ENCODE measurements around the gene TEX38.
A peak's percentile ranks its signal among the peaks of the same experiment; 100 is the strongest.

The TEX38 gene

GRCh38 chr1:46686255-46686654, 14.6 kb downstream of the TEX38 start:
- H4K20me1 ChIP-seq (ENCODE audit: insufficient read depth): no peaks in the 10 kb centered on the region

GRCh38 chr1:46687093-46687659, 15.5 kb downstream of the TEX38 start:
- H3K4me1 ChIP-seq (ENCODE audit: low read depth, poor library complexity, severe bottlenecking): peaks cover 84% of the 10 kb centered on the region
- H4K20me1 ChIP-seq (ENCODE audit: insufficient read depth): no peaks in the 10 kb centered on the region
- no peak overlapping the region for H3K4me3 ChIP-seq (IDR thresholded peaks at IDR 0.05; ENCODE audit: insufficient read depth, low read depth, low read length)
- H3K27ac ChIP-seq: no peak overlapping the region
- H3K27me3 ChIP-seq (ENCODE audit: insufficient read depth, low read depth): no peaks in the 10 kb centered on the region
- no peak overlapping the region for H3K9ac ChIP-seq
- H3K4me2 ChIP-seq: peak overlapping the region; percentile 6; the same call in 1 of the 2 replicates
- H2AFZ ChIP-seq (ENCODE audit: low read depth): no peak overlapping the region
- H3K36me3 ChIP-seq (ENCODE audit: insufficient read depth): no peaks in the 10 kb centered on the region; the same call in 1 of the 2 replicates
- TF ChIP-seq CTCF (conservative IDR thresholded peaks at IDR 0.05; ENCODE audit: low read depth, low read length): no peak
- H3K79me2 ChIP-seq (ENCODE audit: insufficient read depth, low read depth): no peaks in the 10 kb centered on the region

More at GRCh38 chr1:46686255-46686654, 14.6 kb downstream of the TEX38 start:
- H3K36me3 ChIP-seq (ENCODE audit: insufficient read depth): no peaks in the 10 kb centered on the region; the same call in 1 of the 2 replicates
- H3K4me1 ChIP-seq (ENCODE audit: low read depth, poor library complexity, severe bottlenecking): peaks cover 75% of the 10 kb centered on the region
- no peak overlapping the region for H2AFZ ChIP-seq (ENCODE audit: low read depth)
- no peaks in the 10 kb centered on the region for H3K79me2 ChIP-seq (ENCODE audit: insufficient read depth, low read depth)
- H3K27ac ChIP-seq: no peak overlapping the region
- peak overlapping the region; percentile 14; the same call in 1 of the 2 replicates for H3K4me2 ChIP-seq
- H3K4me3 ChIP-seq (IDR thresholded peaks at IDR 0.05; ENCODE audit: insufficient read depth, low read depth, low read length): no peak overlapping the region
- TF ChIP-seq CTCF (conservative IDR thresholded peaks at IDR 0.05; ENCODE audit: low read depth, low read length): no peak
- no peak overlapping the region for H3K9ac ChIP-seq
- H3K27me3 ChIP-seq (ENCODE audit: insufficient read depth, low read depth): no peaks in the 10 kb centered on the region

- Histone ChIP-seq H3K9ac (no peak overlapping the region), H3K4me3 (IDR thresholded peaks at IDR 0.05; ENCODE audit: insufficient read depth, low read depth, low read length) (no peak overlapping the region), H3K27me3 (ENCODE audit: insufficient read depth, low read depth) (no peaks in the 10 kb centered on the region), H3K27ac (peak overlapping the region; percentile 84; the same call in 1 of the 2 replicates), H3K79me2 (ENCODE audit: insufficient read depth, low read depth) (no peaks in the 10 kb centered on the region), H2AFZ (ENCODE audit: low read depth) (no peak overlapping the region), H4K20me1 (ENCODE audit: insufficient read depth) (no peaks in the 10 kb centered on the region), H3K4me1 (ENCODE audit: low read depth, poor library complexity, severe bottlenecking) (peaks cover 93% of the 10 kb centered on the region), H3K36me3 (ENCODE audit: insufficient read depth) (no peaks in the 10 kb centered on the region; the same call in 1 of the 2 replicates), H3K4me2 (peak overlapping the region; percentile 52; the same call in 1 of the 2 replicates)
- no peak for TF ChIP-seq CTCF (conservative IDR thresholded peaks at IDR 0.05; ENCODE audit: low read depth, low read length)
These were observed 16.4 kb downstream of the TEX38 start for GRCh38 chr1:46687921-46688509.

GRCh38 chr1:46689356-46689755, 17.7 kb downstream of the TEX38 start:
- peaks cover 93% of the 10 kb centered on the region for H3K4me1 ChIP-seq (ENCODE audit: low read depth, poor library complexity, severe bottlenecking)
- no peak for TF ChIP-seq CTCF (conservative IDR thresholded peaks at IDR 0.05; ENCODE audit: low read depth, low read length)
- H2AFZ ChIP-seq (ENCODE audit: low read depth): no peak overlapping the region
- peak overlapping the region; percentile 52 for H3K4me2 ChIP-seq
- peak overlapping the region; percentile 5 for H3K4me3 ChIP-seq (IDR thresholded peaks at IDR 0.05; ENCODE audit: insufficient read depth, low read depth, low read length)
- H3K9ac ChIP-seq: peak overlapping the region; percentile 19; the same call in 1 of the 2 replicates
- no peaks in the 10 kb centered on the region; the same call in 1 of the 2 replicates for H3K36me3 ChIP-seq (ENCODE audit: insufficient read depth)
- no peaks in the 10 kb centered on the region for H4K20me1 ChIP-seq (ENCODE audit: insufficient read depth)
- peak overlapping the region; percentile 84 for H3K27ac ChIP-seq
- no peaks in the 10 kb centered on the region for H3K27me3 ChIP-seq (ENCODE audit: insufficient read depth, low read depth)
- H3K79me2 ChIP-seq (ENCODE audit: insufficient read depth, low read depth): no peaks in the 10 kb centered on the region
